ENCODE measurements around the gene OTUB2. TPM values are rescaled to one million over a fixed set of nuclear protein-coding genes. Genes with fewer than 3 reads are reported as not detected.
A peak's percentile ranks its signal among the peaks of the same experiment; 100 is the strongest.

OTUB2 gene
- total and polyA plus RNA-seq, 2 of the 8 experiments (the other 6 are each of a cell fraction or from before 2014, with no cell fraction given): 2.2 to 4.2 TPM

- H2AK5ac ChIP-seq (ENCODE audit: low read depth, low read length): no peak overlapping the region
- H4K8ac ChIP-seq (ENCODE audit: extremely low read depth, insufficient read depth, low read length): peak overlapping the region; percentile 66; the same call in 1 of the 2 replicates
- H3K23me2 ChIP-seq (ENCODE audit: low read depth, low read length): peaks cover 3% of the 10 kb centered on the region; the same call in 1 of the 2 replicates
- H2BK15ac ChIP-seq (ENCODE audit: low read length): peak overlapping the region; percentile 65; the same call in 1 of the 2 replicates
- H3K79me2 ChIP-seq (ENCODE audit: control insufficient read depth in 1 of 2, insufficient read depth in 2 of 2, low read length in 2 of 2): no peaks in the 10 kb centered on the region
- H3K18ac ChIP-seq (ENCODE audit: extremely low read depth, low read length): peak overlapping the region; percentile 75
- no peaks in the 10 kb centered on the region for H3K79me1 ChIP-seq (ENCODE audit: low read depth, low read length)
- CTCF ChIA-PET (ENCODE audit: partially characterized antibody): interaction anchor here (0.6 to 7.6 kb wide), 5 partner anchors 11 to 241 kb away, joined by 3 to 108 read pairs (median 3); partner anchors contain the start of genes ASB2 and CCDC197
- H3K56ac ChIP-seq (replicated peaks; ENCODE audit: insufficient read length, low read depth, low read length): no peak overlapping the region
- 79% methylated on average over 12 of the region's 12 CpGs; no CpG with 5 or more reads in 1 of the 2 experiments for whole genome bisulfite sequencing, 2 experiments (ENCODE audit: extremely low coverage in 1 of 2, insufficient coverage in 1 of 2, insufficient read length in 1 of 2, insufficient replicate concordance in 2 of 2, low coverage in 1 of 2, low lambda C conversion rate in 2 of 2, missing lambda C conversion rate in 1 of 2)
- no peaks in the 10 kb centered on the region; a peak in 1 of 7 replicates for H3K27me3 ChIP-seq (replicated peaks in 1 of 4; ENCODE audit: control insufficient read depth in 3 of 4, extremely low read depth in 1 of 4, insufficient read depth in 3 of 4, low read length in 3 of 4)
- H2BK5ac ChIP-seq (ENCODE audit: low read depth, low read length): peak overlapping the region; percentile 81; the same call in 1 of the 2 replicates
- POLR2A ChIA-PET (ENCODE audit: partially characterized antibody): no interaction called here
- H3K36me3 ChIP-seq (ENCODE audit: control insufficient read depth in 2 of 4, insufficient read depth in 4 of 4, low read length in 3 of 4): no peaks in the 10 kb centered on the region
- no peak overlapping the region for H3K14ac ChIP-seq (ENCODE audit: insufficient read length)
- no peak overlapping the region; a peak in 1 of 8 replicates for H3K4me3 ChIP-seq (ENCODE audit: extremely low read depth in 1 of 4, insufficient read depth in 2 of 4, low read depth in 3 of 4, low read length in 4 of 4)
- DNase-seq (ENCODE audit: low read depth in 1 of 2, low spot score in 2 of 2): no peak
- H2BK20ac ChIP-seq (ENCODE audit: low read length): no peak overlapping the region
- no peaks in the 10 kb centered on the region for H3K9me3 ChIP-seq (ENCODE audit: insufficient read depth in 2 of 2, low read depth in 1 of 2, low read length in 1 of 2)
- no peak overlapping the region for H2BK120ac ChIP-seq (replicated peaks; ENCODE audit: low read depth, low read length)
- no peak overlapping the region for H3K27ac ChIP-seq (ENCODE audit: low read depth, low read length)
- no peak overlapping the region for H3K4ac ChIP-seq (replicated peaks; ENCODE audit: insufficient read length, low read depth, low read length)
- H4K91ac ChIP-seq (replicated peaks; ENCODE audit: insufficient read length, low read length): peak overlapping the region; percentile 44
- no peaks in the 10 kb centered on the region for H4K20me1 ChIP-seq (replicated peaks in 1 of 2; ENCODE audit: control insufficient read depth in 1 of 2, insufficient read depth in 2 of 2, low read length in 2 of 2)
- H3K4me1 ChIP-seq (replicated peaks in 1 of 4; ENCODE audit: control insufficient read depth in 3 of 4, insufficient read depth in 4 of 4, low read length in 3 of 4): peaks cover 0 to 14% (median 8%) of the 10 kb centered on the region in 4 experiments; a peak in 4 of 7 replicates
- H3K23ac ChIP-seq (ENCODE audit: insufficient read length): no peak overlapping the region
- H2AFZ ChIP-seq (ENCODE audit: low read length): peak overlapping the region; percentile 6; the same call in 1 of the 2 replicates
- H4K5ac ChIP-seq (ENCODE audit: insufficient read length, low read depth, low read length): no peak overlapping the region
- FAIRE-seq: no peak
- TF ChIP-seq E2F6 (IDR thresholded peaks at IDR 0.05) (peak; percentile 48; the same call in 1 of the 2 replicates), POU5F1 (IDR thresholded peaks at IDR 0.05; ENCODE audit: low read depth, low read length) (no peak)
- H2BK12ac ChIP-seq (ENCODE audit: low read depth, low read length): peak overlapping the region; percentile 60; the same call in 1 of the 2 replicates
- H3K9ac ChIP-seq (replicated peaks in 1 of 4; ENCODE audit: extremely low read depth in 1 of 4, low read depth in 3 of 4, low read length in 3 of 4): no peak overlapping the region
- H3K4me2 ChIP-seq (ENCODE audit: insufficient read depth in 1 of 2, low read depth in 2 of 2, low read length in 2 of 2): peak overlapping the region; percentile 29 to 39; a peak in 1 of 4 replicates
Observed at GRCh38 chr14:93987376-93987775, 38.8 kb upstream of the OTUB2 start.

Measured in H1 (cell line).